ENCODE results near the gene SGK2.
"Not testable (repeated sequence)": the region's sequence is repeated elsewhere in the genome, so short reads cannot be mapped to it uniquely, and the experiment has no call there.

The SGK2 gene

GRCh38 chr20:43588526-43588925 is 29.7 kb downstream of the SGK2 start:
- in situ Hi-C loops (cut with MboI; ENCODE audit: low sequenced_read_pairs): not testable (repeated sequence)

GRCh38 chr20:43590036-43590391 is 31.2 kb downstream of the SGK2 start:
- in situ Hi-C loops (cut with MboI; ENCODE audit: low sequenced_read_pairs): no loop called here

DNA sequence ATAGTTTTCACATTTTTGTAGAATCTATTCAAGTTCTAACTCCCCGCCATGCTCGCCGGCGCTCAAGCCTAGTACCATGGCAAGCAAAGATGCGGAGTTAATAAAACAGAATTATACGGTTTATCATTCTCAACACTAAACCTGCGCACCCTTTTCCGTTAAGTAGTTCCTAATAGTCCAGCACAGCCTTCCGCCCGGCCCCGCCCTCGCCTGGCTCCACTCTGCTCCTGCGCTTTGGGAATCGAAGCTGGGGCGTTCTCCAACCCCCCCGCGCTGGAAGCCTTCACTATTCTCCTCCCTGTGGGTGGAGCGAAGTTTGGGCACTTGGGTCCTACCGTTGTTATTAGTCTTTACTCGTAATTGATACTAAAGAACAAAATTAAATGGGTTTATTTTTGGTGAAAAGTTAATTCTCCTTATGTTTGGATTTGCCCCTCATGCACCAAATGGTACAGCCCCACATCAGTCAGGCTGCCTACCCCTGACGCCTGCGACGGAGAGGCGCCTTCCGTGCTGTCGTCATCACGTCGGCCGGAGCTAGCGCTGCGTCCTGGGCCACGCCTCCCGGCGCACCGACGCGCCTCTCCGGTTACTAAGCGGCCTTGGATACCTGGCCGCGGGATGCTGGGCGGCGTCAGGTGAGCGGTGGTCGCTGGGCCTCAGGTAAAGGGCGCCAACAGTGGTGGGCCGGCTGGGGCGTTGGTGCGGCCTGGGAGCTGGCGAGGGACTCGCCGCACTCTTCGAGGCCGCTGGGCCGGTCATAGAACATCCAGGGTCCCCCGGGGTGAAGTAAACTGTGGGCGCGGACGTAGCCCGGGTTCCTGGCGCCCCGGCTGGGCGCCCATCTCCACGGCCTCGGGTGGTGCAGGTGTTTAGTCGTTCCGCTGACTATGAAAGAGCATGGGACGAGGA is 31.8 kb downstream of the SGK2 start, which contains the start of gene IFT52:
Gene IFT52 (plus strand): TSS at position 546 of the 912 bp plus-strand sequence. CDS start 3,762 bp downstream, outside the sequence.
- in situ Hi-C loops (cut with MboI; ENCODE audit: low sequenced_read_pairs): no loop called here

- in situ Hi-C loops (cut with MboI; ENCODE audit: low sequenced_read_pairs): not testable (repeated sequence)
These were observed 43.1 kb downstream of the SGK2 start for GRCh38 chr20:43601960-43602359.

DNA sequence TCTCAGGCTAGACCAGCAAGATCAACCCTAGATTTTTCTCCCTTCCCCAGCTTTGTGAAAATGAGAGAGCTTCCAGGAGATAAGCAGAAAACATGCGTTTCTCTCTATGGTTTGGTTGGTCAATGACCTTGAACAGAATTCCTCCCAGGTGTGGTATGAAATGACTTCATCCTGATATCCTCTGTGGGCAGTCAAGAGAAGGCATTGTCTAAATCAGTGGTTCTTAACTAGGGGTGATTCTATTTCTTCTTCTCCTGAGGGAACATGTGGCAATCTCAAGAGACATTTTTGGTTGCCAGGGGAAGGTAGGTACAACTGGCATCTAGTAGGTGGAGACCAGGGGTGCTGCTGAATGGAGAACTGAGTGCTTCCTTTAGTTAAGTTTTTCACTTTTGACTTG is 44.3 kb downstream of the SGK2 start:
- in situ Hi-C loops (cut with MboI; ENCODE audit: low sequenced_read_pairs): no loop called here

DNA sequence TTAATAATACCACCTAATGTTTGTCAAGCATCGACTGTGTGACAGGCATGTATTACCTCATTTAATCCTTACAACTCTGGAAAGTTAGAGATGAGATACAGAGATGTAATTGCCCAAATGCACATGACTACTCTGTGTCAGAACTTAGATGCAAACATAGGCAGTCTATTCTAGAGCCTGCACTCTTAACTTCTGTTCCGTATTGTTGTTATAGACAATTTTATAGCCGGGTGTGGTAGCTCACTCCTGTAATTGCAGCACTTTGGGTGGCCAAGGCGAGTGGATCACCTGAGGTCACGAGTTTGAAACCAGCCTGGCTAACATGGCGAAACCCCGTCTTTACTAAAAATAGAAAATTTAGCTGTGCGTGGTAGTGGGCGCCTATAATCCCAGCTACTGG is 46.9 kb downstream of the SGK2 start:
- in situ Hi-C loops (cut with MboI; ENCODE audit: low sequenced_read_pairs): no loop called here

- in situ Hi-C loops (cut with MboI; ENCODE audit: low sequenced_read_pairs): not testable (repeated sequence)
These were observed 48.5 kb downstream of the SGK2 start for GRCh38 chr20:43607278-43607677.

GRCh38 chr20:43631598-43631997 is 72.8 kb downstream of the SGK2 start:
- in situ Hi-C loops (cut with MboI; ENCODE audit: low sequenced_read_pairs): no loop called here
